Skeletal muscle cell (primary cell): Measurements from ENCODE around the gene SCG2.

Source experiments
- DNase-seq: peaks from one replicate; pipeline ENCODE4 v3.0.0-alpha.2; 2010; ENCODE audit warnings: low read depth
- H3K4me3 ChIP-seq: 2 replicates; pipeline ENCODE4 v1.5.1; 2011; ENCODE audit warnings: low read depth, mild to moderate bottlenecking, control low read depth, low read length, moderate library complexity

The SCG2 gene, protein sequence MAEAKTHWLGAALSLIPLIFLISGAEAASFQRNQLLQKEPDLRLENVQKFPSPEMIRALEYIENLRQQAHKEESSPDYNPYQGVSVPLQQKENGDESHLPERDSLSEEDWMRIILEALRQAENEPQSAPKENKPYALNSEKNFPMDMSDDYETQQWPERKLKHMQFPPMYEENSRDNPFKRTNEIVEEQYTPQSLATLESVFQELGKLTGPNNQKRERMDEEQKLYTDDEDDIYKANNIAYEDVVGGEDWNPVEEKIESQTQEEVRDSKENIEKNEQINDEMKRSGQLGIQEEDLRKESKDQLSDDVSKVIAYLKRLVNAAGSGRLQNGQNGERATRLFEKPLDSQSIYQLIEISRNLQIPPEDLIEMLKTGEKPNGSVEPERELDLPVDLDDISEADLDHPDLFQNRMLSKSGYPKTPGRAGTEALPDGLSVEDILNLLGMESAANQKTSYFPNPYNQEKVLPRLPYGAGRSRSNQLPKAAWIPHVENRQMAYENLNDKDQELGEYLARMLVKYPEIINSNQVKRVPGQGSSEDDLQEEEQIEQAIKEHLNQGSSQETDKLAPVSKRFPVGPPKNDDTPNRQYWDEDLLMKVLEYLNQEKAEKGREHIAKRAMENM

DNA sequence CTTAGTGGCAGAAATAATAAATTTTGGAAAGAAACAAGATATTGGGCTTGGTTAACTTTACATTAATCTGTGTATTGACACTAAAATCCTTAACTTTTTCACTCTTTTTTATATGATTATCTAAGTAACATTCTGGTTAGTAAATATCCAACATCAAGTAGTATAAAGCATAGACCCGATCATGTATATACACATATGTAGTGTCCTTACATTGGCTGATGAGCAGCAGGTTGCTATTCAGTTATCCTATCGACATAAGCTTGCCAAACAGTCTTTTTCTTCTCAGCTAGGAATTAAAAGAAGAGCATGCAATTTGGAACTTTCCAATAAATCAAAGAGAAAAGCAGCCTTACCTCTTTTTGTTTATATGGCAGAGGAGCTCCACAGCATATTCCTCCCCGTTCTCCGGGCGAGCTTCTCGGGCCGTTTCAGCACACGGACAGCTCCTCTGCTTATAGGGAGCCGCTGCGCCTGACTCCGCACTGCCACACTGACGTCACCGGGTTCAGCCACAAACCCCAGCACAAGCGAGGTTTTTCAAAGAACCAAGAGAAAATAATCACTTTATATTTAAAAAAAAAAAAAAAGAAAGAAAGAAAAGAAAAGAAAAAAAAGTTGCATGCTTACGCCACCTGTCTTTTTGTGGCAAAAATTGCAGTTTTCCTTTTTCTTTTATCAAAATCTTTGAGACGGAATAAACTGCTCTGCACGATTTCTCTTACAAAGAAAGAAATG is at the start of gene SCG2:
Gene SCG2, minus strand, starts transcription at position 430 of the 735 bp plus-strand sequence. CDS start 3,079 bp downstream, outside the sequence.
- DNase-seq: peak; percentile 81
- no peak within 1 kb of the TSS for H3K4me3 ChIP-seq

DNA sequence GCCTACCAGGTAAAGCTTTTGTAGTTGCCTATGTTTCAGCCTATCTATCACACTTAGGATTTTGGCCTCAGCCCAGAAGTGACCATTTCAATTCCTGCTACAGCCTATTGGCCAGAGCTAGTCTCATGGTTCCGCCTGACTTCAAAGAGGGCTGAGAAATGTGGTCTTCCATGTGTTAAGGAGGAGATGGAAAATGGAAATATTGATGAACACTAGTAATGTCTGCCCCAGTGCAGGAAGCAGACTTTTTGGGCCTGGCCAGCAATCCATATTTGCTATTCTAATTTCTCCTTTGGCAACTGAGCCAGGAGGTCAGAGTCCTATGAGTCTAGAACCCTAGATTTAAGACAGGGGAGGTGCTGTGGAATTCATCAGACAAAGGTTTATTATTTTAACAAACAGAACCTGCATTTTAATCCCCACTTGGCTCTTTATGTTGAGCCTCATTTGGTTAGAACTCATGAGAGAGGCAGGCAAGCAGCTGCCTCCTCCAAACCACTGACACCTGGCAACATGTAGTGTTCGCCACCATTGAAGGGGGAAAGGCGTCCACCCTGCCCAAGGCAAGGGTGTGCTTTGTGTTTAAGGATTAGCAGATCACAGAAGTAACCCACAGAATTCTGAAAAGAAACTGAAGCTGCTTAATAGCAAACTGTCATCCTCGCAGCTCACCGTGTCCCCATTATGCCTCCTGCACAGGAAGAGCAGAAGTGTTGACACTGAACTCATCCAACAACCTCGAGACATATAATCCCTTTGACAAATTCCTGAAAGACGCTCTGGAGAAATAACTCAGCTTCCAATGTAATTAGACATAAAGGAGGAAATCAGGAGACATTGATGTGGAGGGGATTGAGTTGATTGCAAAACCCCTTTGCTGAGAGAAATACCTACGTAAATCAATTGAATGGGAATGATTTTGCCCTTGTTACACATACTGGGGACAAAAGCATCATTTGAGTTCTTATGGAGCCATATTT is 47.7 kb upstream of the SCG2 start:
- DNase-seq: no peak

DNA sequence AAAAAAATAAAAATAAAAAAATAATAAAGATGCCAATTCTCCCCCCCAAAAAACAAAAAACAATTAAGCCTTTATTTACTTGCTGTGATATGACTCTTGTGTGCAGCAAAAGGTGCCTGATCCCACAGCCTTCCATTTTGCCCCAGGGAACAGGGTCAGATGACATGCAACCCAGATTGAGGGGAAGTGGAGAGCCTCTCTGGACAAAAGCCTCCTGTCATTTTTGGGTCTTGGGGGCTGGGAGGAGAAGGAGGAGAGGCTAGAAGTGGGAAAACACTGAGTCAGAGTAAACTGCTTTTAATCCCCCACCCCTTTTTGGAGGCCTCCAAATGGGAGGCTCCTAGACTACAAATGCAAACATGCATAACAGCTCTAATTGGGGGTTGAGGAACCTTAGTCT is 46.6 kb upstream of the SCG2 start:
- DNase-seq: no peak

More for the DNA sequence above, 47.7 kb upstream of the SCG2 start:
- no peak overlapping the region for H3K4me3 ChIP-seq

DNA sequence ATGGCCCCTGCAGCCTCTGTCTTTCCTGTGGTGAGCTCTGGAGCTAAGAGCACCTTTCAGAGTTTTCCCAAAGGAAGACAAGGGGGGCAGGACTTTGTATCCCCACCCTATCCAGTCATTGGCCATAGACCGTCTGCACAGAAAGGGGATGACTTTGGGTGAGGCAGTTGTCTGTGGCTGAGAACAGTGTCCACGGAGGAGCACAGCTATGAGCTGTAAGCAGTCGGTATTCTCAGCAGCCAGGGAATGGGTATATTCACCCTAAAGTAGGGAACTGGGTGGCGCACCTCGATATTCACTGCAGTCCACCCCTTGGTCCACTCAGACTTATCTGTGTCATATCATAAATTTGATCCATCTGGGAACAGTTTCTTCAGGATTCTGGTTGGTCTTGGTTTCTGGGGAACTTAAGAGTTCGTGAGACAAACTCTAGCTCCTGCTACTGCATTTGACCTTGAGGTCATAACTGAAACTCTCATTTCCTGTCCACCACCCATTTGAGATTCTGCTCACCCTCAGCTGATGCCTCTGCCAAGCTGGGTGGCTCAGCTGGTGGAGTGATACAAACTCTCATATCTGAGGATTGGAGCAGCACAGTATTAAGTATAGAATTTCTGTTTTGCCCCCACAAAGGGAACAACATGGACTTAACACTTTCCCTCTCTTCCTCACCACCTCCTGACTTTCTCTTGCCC is 45.2 kb upstream of the SCG2 start:
- H3K4me3 ChIP-seq: no peak overlapping the region
- DNase-seq: no peak

More for the DNA sequence above, 46.6 kb upstream of the SCG2 start:
- no peak overlapping the region for H3K4me3 ChIP-seq

DNA sequence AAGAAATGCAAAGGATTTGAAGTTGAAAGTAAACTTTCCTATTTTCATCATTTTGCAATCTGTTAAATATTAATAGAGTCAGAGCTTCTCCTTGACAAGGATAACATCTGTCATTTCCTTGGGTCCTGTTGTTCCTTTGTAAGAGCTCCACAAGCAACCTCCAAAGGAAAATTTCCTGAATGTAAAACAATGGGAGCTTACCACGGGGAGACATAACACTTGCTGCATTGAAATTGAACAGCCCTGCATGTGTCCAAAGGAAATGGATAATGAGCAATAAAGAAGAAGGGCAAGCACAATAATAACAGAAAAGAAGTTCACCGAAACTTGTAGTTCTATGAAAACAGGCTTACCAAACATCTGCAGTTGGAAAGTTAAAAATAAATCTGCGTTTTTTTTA is 42.0 kb upstream of the SCG2 start:
- no peak for DNase-seq
- no peak overlapping the region for H3K4me3 ChIP-seq

DNA sequence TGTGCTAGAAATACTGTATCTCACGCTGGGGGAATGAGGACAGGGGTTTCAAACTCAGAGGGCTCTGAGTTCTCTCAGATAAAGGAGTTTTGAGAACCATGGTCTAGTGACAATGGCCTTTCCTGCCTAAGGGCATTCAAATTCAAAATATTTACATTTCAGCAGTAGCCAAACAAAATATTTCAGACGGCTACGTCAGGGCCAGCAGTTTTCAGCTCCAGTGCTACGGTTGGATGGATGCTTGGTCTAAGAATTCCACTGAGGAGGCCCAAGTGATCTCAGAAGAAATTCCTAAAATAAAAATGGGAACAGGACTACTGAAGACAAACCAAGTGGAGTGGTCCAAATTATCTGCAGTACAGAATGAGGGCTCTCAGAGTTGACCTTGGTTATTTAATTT is 41.1 kb upstream of the SCG2 start:
- no peak overlapping the region for H3K4me3 ChIP-seq
- no peak for DNase-seq

DNA sequence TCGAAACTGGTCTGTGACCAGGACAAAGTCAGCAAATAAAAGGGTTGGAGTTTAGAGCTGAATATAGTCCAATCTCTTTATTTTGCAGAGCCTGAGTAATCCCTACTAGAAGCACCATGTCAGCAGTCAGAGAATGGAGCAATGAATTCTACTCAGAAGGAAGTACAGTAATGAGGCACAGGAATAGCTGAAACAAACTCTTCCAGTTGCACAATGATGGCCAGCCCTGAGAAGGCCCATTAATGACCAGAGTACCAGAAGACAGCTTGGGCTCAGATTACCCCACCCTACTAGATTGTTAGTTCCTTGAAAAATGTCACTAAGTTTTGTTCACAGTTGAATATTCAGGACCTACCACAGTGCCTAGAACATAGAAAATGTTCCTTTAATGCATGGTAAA is 40.3 kb upstream of the SCG2 start:
- no peak overlapping the region for H3K4me3 ChIP-seq
- DNase-seq: no peak

DNA sequence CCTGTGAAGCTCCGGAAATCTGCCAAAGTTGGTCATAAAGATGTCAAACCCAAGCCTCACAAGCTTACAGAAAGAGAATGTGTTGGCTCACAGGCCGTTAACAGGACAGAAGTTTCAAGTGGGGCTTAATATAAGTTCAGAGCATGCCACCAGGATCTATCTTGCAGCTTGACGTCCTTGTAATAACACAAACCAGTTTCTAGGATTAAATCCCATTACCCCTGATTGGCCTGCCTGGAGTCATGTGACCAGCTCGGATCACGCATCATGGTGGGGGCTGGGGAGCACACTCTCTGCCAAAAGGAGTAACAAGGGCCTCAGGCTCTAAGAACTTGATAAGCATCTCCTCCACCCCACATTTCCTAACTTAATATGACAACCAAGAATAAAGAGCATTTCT is 38.9 kb upstream of the SCG2 start:
- no peak overlapping the region for H3K4me3 ChIP-seq
- no peak for DNase-seq

DNA sequence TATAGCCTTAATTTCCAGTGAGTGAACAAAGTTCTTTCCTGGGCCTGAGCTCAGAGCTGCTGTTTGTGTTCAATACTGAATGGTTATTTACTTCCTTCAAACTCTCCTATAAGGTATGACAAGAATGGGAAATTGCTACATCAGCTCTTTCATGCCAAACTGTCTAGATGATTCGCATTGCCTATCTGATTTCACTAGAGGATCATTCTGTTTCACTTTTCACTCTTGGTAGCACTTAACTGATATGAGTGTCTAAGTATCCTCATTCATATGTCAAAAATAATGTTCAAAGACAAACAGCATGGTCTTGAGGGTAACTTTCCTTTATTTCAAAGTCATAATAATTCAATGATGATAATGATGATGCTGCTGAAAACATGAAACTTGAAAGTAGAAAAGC is 32.9 kb upstream of the SCG2 start:
- H3K4me3 ChIP-seq: no peak overlapping the region
- DNase-seq: peak; percentile 37

DNA sequence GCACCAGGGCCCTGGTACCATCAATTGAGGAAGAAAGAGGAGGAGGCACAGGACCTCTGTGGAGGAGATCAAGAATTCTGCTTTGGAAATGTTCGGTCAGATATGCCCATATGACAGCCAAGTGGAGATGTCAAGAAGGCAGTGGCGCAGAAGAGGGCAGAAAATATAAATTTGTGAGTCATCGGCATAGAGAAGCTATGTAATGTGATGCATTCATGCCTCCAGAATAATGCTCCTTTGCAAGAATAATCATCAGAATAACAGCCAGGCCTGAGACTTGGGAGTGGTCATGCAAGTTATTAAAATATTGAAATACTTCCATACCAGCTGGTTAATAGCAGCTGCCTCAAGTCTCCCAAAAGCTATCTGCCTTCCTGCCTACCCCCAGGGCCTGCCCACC is 32.1 kb upstream of the SCG2 start:
- DNase-seq: no peak
- H3K4me3 ChIP-seq: no peak overlapping the region

DNA sequence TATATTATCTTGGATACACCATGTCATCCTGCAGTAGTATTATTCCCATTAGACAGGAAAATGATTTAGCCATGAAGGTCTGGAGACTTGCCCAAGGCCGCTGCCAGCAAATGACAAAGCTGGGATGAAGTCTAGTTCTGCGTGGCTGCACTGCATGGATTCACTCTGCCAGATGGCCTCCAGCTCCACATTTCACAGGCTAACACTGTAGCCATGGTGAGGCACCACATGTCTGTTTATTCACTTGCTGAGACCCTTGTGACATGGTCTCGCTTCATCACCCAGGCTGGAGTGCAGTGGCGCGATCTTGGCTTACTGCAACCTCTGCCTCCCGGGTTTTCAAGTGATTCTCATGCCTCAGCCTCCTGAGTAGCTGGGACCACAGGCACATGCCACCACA is 31.5 kb upstream of the SCG2 start:
- no peak for DNase-seq
- H3K4me3 ChIP-seq: no peak overlapping the region

DNA sequence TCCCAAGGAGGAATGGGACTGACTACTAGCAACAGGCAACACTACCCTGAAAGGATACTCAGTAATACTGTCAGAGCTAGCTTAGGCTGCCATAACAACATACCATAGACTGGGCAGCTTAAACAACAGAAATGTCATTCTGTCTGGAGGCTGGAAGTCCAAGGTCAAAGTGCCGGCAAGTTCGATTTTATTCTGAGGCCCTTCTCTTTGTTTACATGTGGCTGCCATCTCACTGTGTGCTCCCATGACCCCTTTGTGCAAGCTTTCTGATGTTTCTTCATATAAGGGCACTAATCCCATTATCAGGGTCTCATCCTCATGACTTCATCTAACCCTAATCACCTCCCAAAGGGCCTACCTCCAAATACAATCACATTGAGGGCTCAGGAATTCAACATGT is 30.7 kb upstream of the SCG2 start:
- no peak for DNase-seq
- H3K4me3 ChIP-seq: no peak overlapping the region

DNA sequence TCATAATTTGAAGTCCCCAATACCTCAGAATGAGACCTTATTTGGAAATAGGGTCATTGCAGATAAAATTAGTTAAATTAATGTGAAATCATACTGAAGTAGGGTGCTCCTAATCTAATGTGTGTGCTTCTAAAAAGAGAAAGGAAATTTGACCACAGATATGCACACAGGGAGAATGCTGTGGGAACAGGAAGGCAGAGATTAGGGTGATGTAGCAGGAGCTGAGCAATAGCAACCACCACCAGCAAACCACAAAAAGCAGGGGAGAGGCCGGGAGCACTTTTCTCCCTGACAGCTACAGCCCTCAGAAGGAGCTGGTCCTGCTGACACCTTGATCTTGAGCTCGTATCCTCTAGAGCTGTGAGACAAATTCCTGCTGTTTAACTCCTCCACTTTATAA is 24.6 kb upstream of the SCG2 start:
- peak; percentile 47 for DNase-seq
- H3K4me3 ChIP-seq: no peak overlapping the region

DNA sequence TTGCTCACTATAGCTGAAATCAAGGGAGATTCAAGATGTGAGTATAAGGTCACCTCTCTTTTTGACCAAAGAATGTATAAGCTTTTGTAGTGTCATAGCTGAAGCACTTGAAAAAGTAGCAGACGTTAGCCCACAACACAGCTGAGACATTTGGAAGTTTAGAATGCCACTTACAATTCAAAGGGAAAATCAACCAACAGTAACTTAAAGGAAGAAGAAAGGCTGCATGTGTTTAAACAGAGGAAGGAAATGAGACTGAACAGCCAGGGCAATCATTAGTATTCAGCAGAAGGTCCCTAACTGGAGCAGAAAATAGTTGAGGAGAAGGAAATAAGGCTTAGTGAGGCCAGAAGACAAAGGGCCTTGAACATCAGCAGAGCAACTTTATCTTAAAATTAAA is 23.5 kb upstream of the SCG2 start:
- no peak overlapping the region for H3K4me3 ChIP-seq
- DNase-seq: no peak

DNA sequence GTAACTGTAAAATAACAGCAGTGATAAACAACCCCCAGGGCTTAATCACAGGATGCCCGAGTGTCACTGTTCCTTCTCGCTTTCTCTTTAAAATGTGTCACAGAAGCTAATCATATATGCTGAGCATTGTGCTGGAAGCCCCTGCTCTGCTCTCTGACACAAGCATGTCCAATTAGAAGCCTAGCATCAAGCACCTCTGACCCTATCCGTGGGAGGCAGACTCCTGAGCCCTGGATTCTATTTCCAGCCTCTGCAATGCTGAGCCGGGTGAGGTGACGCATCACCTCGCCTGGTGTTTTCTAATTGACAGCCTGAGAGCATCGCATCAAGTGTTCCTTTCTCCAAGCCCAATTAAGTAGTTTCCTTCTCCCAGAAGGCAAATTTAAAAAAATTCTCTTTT is 19.7 kb upstream of the SCG2 start:
- H3K4me3 ChIP-seq: no peak overlapping the region
- no peak for DNase-seq

DNA sequence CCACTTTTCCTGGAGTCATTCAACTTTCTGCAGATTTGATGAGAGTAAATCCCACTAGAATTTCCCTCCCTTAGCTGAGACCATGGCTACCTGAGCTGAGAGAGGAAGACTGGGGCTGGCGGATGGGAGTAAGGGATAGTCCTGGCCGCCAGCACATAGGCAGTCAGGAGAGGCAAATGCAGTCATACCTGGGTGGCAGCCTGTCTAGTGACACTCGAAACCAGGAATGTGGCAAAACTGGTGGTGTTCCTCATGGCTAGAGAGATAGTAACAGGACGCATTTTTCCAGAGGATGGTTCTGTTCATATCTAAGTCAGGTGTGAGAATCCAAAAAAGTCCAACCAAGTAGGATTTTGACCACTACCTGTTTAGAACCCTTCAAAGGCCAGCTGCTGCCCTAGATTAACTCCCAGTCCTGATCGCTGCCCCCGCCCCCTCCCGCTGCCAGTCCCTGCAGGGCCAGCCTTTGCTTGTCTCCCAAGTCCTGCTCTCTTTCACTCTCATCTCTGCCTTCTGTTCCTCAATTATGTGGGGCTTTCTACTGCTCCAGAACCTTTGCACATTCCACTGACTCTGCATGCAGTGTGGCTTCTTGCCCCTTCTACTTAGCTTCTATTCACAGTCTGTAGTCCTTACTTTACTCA is 17.4 kb upstream of the SCG2 start:
- H3K4me3 ChIP-seq: no peak overlapping the region

DNA sequence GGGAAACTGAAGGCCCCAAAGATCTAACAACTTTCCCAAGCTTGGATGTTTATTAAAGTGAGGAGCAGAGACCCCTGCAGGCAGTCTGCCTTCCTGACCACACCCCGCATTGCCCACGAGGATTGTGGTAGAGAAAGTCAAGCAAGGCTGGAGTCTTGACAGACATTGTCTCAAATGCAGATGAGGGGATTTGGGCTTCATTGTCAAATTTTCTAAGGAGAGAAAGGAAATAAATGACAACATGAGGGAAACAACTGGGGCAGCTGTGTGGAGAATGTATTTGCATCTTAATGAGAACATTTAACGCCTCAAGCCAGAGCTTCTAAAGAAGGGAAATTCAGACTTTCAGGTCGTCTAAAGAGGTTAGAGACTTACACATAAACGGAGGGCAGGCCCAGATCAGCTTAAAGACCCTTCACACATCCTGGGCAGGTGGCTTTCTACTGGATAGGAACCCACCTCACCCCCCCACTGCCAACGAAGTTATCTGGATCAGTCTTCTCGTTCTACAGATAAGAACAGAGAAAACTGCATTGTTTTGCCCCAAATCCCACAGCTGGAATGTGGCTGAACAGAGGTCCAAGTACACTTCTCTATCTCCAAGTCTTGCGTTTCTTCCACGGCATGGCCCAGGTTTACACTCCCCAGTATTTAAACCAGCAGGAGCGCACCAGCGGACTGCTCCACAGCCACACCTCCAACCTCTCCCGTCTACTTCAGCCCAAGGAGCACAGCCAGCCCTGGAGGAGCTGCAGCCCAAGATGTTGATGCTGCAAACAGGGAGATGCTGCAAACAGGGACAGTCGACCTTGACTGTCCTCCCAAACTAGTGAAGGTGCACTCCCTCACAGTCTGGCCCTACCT is 16.2 kb upstream of the SCG2 start:
- no peak overlapping the region for H3K4me3 ChIP-seq
- no peak for DNase-seq

More for the DNA sequence above, 17.4 kb upstream of the SCG2 start:
- DNase-seq: no peak
